OCI-LY7 (cell line): Measurements from ENCODE around the gene TMCC2. TPM values are rescaled to one million over a fixed set of nuclear protein-coding genes. Genes with fewer than 3 reads are reported as not detected.

Experiments used
- BruUV-seq: library from RNA; stranded (reverse); fragments of 400-500 nt; replicated peaks from 2 replicates; lab custom pipeline; 2021; lab: Mats Ljungman, UMichigan
- CTCF ChIA-PET: fragments of 300-600 bp; sonication (Branson Sonifier 250); formaldehyde crosslinking; loops from one replicate; lab custom pipeline; 2022; ENCODE audit warnings: antibody characterized with exemption; ENCODE audit not compliant: unreplicated experiment; lab: Charles Lee
- POLR2A ChIA-PET: fragments of 300-600 bp; sonication (Branson Sonifier 250); formaldehyde crosslinking; loops from one replicate; lab custom pipeline; 2022; ENCODE audit warnings: antibody characterized with exemption; lab: Charles Lee
- DNase-seq: peaks from one replicate; pipeline ENCODE4 v3.0.0-alpha.2; 2015; ENCODE audit warnings: low spot score
- H2AFZ ChIP-seq: fragments of 200-600 bp; sonication (generic), shearing (Covaris generic); 2 replicates; pipeline ENCODE4 v1.6.1; 2014; ENCODE audit warnings: mild to moderate bottlenecking, antibody characterized with exemption, low read length, moderate library complexity
- H3K27ac ChIP-seq: fragments of 200-600 bp; sonication (generic); 2 replicates; pipeline ENCODE4 v1.5.1; 2014; ENCODE audit warnings: mixed run types, low read depth, mild to moderate bottlenecking, moderate library complexity, low read length, inconsistent platforms; ENCODE audit not compliant: poor library complexity, severe bottlenecking
- H3K36me3 ChIP-seq: fragments of 200-600 bp; sonication (generic); 2 replicates; pipeline ENCODE4 v1.6.1; 2014; ENCODE audit warnings: mild to moderate bottlenecking, antibody characterized with exemption, low read length, moderate library complexity, mixed read lengths; ENCODE audit not compliant: insufficient read depth
- H3K4me1 ChIP-seq: fragments of 200-600 bp; sonication (generic); 2 replicates; pipeline ENCODE4 v1.5.1; 2014; ENCODE audit warnings: mild to moderate bottlenecking, low read length; ENCODE audit not compliant: insufficient read depth, poor library complexity, severe bottlenecking
- H3K4me2 ChIP-seq: fragments of 200-600 bp; sonication (generic); 2 replicates; pipeline ENCODE4 v1.6.1; 2014; ENCODE audit warnings: mild to moderate bottlenecking, low read length
- H3K4me3 ChIP-seq: fragments of 200-600 bp; sonication (generic); 2 replicates; pipeline ENCODE4 v1.5.1; 2014; ENCODE audit warnings: mild to moderate bottlenecking, low read depth, low read length; ENCODE audit not compliant: poor library complexity, severe bottlenecking
- H3K79me2 ChIP-seq: fragments of 200-600 bp; sonication (generic); 2 replicates; pipeline ENCODE4 v1.6.1; 2016; ENCODE audit warnings: low read depth, mild to moderate bottlenecking, low read length, moderate library complexity, mixed read lengths; ENCODE audit not compliant: insufficient read depth
- H3K9me2 ChIP-seq: fragments of 200-600 bp; sonication (generic); 2 replicates; pipeline ENCODE4 v1.6.1; 2016; ENCODE audit warnings: mild to moderate bottlenecking, low read length, mixed read lengths; ENCODE audit not compliant: insufficient read depth
- H3K9me3 ChIP-seq: fragments of 200-600 bp; sonication (generic); 2 replicates; pipeline ENCODE4 v1.6.1; 2014; ENCODE audit warnings: mild to moderate bottlenecking, mixed run types, low read length, mixed read lengths
- H4K20me1 ChIP-seq: fragments of 200-600 bp; sonication (generic); 2 replicates; pipeline ENCODE4 v1.6.1; 2014; ENCODE audit warnings: mild to moderate bottlenecking, antibody characterized with exemption, low read length, moderate library complexity, mixed read lengths; ENCODE audit not compliant: insufficient read depth
- EZH2phosphoT487 ChIP-seq: fragments of 200-600 bp; sonication (generic); IDR thresholded peaks from 2 replicates; pipeline ENCODE4 v1.6.1; 2018; ENCODE audit warnings: low read depth, borderline replicate concordance, mild to moderate bottlenecking, mixed run types, antibody characterized with exemption, low read length, moderate library complexity, mixed read lengths
- intact Hi-C: fragments of 100-400 bp; cut with micrococcal nuclease; formaldehyde crosslinking; loops from one replicate; pipeline ENCODE4 v1.10.0; 2022; ENCODE audit not compliant: unreplicated experiment
- total RNA-seq, 2 experiments: library from RNA; depleted of rRNA in 1 of 2; stranded (reverse); fragments of >200 nt in 1 of 2; shearing (Covaris generic) in 1 of 2; gene quantifications; 2 replicates each; pipeline ENCODE4 v1.2.3, GENCODE V29; 2014 to 2022
- TF ChIP-seq, protein P1 (sequence below): fragments of 200-600 bp; sonication (generic); conservative IDR thresholded peaks from 2 replicates; pipeline ENCODE4 v1.5.1; 2014; ENCODE audit warnings: mild to moderate bottlenecking, antibody characterized with exemption, low read length, moderate library complexity, mixed read lengths

TMCC2 gene
- total RNA-seq, 2 experiments from 2014 or later = 5.2 to 7.8 TPM

DNA sequence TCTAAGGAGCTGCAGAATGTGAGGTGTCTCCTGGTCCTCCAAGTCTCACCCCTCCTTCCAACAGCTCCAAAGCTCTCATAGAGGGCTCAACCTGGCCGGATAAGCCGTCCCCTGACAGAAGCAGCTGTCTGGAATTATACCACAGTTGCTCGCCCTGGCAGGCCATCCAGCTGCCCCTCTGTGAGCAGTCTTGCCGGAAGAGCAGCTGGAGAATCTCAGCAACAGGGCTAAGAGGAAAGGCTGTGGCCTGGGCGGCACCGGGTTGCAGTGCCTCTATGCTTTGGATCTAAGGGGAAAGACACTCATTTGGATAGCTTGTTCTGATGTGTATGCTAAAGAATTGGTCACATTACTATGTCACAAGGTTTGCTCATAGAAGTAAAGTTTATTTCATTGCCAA is 12.4 kb downstream of the TMCC2 start:
- CTCF ChIA-PET = no interaction called here
- BruUV-seq = no TSS peak
- Histone ChIP-seq H2AFZ (no peak overlapping the region), H4K20me1 (no peaks in the 10 kb centered on the region), H3K4me3 (no peak overlapping the region), H3K4me2 (no peak overlapping the region), H3K79me2 (no peaks in the 10 kb centered on the region), H3K9me2 (no peaks in the 10 kb centered on the region), H3K9me3 (no peaks in the 10 kb centered on the region), H3K4me1 (peaks cover 6% of the 10 kb centered on the region), H3K27ac (no peak overlapping the region), H3K36me3 (no peaks in the 10 kb centered on the region)
- TF ChIP-seq, protein P1, sequence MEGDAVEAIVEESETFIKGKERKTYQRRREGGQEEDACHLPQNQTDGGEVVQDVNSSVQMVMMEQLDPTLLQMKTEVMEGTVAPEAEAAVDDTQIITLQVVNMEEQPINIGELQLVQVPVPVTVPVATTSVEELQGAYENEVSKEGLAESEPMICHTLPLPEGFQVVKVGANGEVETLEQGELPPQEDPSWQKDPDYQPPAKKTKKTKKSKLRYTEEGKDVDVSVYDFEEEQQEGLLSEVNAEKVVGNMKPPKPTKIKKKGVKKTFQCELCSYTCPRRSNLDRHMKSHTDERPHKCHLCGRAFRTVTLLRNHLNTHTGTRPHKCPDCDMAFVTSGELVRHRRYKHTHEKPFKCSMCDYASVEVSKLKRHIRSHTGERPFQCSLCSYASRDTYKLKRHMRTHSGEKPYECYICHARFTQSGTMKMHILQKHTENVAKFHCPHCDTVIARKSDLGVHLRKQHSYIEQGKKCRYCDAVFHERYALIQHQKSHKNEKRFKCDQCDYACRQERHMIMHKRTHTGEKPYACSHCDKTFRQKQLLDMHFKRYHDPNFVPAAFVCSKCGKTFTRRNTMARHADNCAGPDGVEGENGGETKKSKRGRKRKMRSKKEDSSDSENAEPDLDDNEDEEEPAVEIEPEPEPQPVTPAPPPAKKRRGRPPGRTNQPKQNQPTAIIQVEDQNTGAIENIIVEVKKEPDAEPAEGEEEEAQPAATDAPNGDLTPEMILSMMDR = no peak
- TF ChIP-seq EZH2phosphoT487 = no peak
- intact Hi-C loops = no loop called here
- POLR2A ChIA-PET = interaction anchor here (0.6 to 2.8 kb wide), 3 partner anchors 11 to 166 kb away, joined by 4 to 10 read pairs (median 4); no protein-coding TSS in a partner anchor
- DNase-seq = no peak

DNA sequence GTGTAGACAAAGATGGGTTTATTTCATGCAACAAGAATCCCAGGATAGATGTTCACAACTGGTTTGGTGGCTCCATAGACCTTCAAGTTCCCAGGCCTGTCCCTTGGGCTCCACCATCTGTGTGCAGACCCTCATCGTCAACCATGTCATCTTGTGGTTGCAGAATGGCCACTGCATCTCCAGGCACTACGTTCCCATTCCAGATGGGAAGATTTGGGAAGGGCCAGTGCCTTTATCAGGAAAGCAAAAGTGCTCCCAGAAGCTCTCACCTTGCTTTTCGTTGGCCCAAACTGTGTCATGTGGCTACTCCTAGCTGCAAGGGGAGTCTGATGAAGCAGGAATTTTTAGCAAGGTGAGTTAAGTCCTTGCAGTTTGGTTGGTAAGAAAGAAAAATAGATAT is 12.8 kb downstream of the TMCC2 start:
- Histone ChIP-seq H3K27ac (no peak overlapping the region), H3K4me1 (peaks cover 6% of the 10 kb centered on the region), H2AFZ (no peak overlapping the region), H3K9me2 (no peaks in the 10 kb centered on the region), H4K20me1 (no peaks in the 10 kb centered on the region), H3K4me3 (no peak overlapping the region), H3K9me3 (no peaks in the 10 kb centered on the region), H3K79me2 (no peaks in the 10 kb centered on the region), H3K4me2 (no peak overlapping the region), H3K36me3 (no peaks in the 10 kb centered on the region)
- ChIA-PET CTCF (no interaction called here), POLR2A (interaction anchor here (0.6 to 2.8 kb wide), 2 partner anchors 11 to 12 kb away, joined by 4 to 10 read pairs; no protein-coding TSS in a partner anchor)
- no peak for TF ChIP-seq EZH2phosphoT487
- TF ChIP-seq, protein P1 = no peak
- no TSS peak for BruUV-seq
- DNase-seq = no peak
- intact Hi-C loops = no loop called here

DNA sequence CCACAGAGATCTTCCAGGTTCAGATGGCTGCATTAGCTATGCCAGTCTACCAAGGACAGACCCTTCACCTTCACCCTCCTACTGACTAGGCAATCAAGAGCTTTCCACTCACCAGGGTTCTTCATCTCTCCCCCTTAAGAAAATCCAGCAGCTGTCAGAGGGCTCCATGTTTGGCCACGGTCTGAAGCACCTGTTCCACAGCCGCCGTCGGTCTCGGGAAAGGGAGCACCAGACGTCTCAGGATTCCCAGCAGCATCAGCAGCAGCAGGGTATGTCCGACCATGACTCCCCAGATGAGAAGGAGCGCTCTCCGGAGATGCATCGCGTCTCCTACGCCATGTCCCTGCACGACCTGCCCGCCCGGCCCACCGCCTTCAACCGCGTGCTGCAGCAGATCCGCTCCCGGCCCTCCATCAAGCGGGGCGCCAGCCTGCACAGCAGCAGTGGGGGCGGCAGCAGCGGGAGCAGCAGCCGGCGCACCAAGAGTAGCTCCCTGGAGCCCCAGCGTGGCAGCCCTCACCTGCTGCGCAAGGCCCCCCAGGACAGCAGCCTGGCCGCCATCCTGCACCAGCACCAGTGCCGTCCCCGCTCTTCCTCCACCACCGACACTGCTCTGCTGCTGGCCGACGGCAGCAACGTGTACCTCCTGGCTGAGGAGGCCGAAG is 13.8 kb downstream of the TMCC2 start:
- Histone ChIP-seq H3K36me3 (no peaks in the 10 kb centered on the region), H3K27ac (no peak overlapping the region), H3K4me1 (peaks cover 6% of the 10 kb centered on the region), H3K4me3 (no peak overlapping the region), H3K9me3 (no peaks in the 10 kb centered on the region), H3K9me2 (no peaks in the 10 kb centered on the region), H3K4me2 (no peak overlapping the region), H3K79me2 (no peaks in the 10 kb centered on the region), H4K20me1 (no peaks in the 10 kb centered on the region), H2AFZ (no peak overlapping the region)
- BruUV-seq = no TSS peak
- POLR2A ChIA-PET = interaction anchor here (2.8 kb wide), 1 partner anchor 11 kb away, joined by 10 read pairs; no protein-coding TSS in a partner anchor
- intact Hi-C loops = no loop called here
- DNase-seq = no peak
- TF ChIP-seq, protein P1 = no peak
- TF ChIP-seq EZH2phosphoT487 = no peak
- CTCF ChIA-PET = no interaction called here
